HCT116 (cell line): ENCODE results near the gene USH1C. TPM values are rescaled to one million over a fixed set of nuclear protein-coding genes. Genes with fewer than 3 reads are reported as not detected.

Source experiments
- ATAC-seq: fragments of 200-7000 bp; cut with Tn5 transposase; 2 replicates; pipeline ENCODE4 v1.9.1; 2020; ENCODE audit warnings: mild to moderate bottlenecking, moderate library complexity
- BruUV-seq: library from RNA; stranded (reverse); fragments of 400-500 nt; replicated peaks from 2 replicates; lab custom pipeline; 2021; lab: Mats Ljungman, UMichigan
- CTCF ChIA-PET: fragments of 300-600 bp; sonication (Branson Sonifier 250); formaldehyde crosslinking; loops from one replicate; lab custom pipeline; 2021; ENCODE audit warnings: antibody characterized with exemption; lab: Charles Lee
- POLR2A ChIA-PET: fragments of 300-600, 350-600 bp; sonication (Branson Sonifier 250); formaldehyde crosslinking; loops from one replicate; lab custom pipeline; 2021; ENCODE audit warnings: antibody characterized with exemption; lab: Charles Lee
- RAD21 ChIA-PET, 2 experiments: fragments of 300-600 bp; sonication (Branson Sonifier 250); formaldehyde crosslinking; loops; one replicate each; lab custom pipeline; 2023; ENCODE audit warnings: low total read pairs in 2 of 2; ENCODE audit not compliant: uncharacterized antibody in 2 of 2, unreplicated experiment in 2 of 2, low non-redundant PET in 1 of 2; lab: Charles Lee
- DNase-seq: peaks from one replicate; pipeline ENCODE4 v3.0.0-alpha.2; 2010; ENCODE audit warnings: low read depth, low spot score
- H2AFZ ChIP-seq: fragments of 200-600 bp; shearing (Covaris generic), sonication (generic); 2 replicates; pipeline ENCODE4 v1.6.1; 2017; ENCODE audit warnings: low read depth, mixed run types, mixed read lengths, antibody characterized with exemption, low read length; ENCODE audit not compliant: poor library complexity, severe bottlenecking
- H3K27ac ChIP-seq: 2 replicates; pipeline ENCODE4 v1.5.1; 2012; ENCODE audit warnings: low read depth, low read length
- H3K27me3 ChIP-seq: fragments of 200-600 bp; sonication (generic); 2 replicates; pipeline ENCODE4 v1.6.1; 2016; ENCODE audit warnings: mixed run types, low read length, mixed read lengths; ENCODE audit not compliant: insufficient read depth
- H3K36me3 ChIP-seq, 2 experiments: fragments of 200-500 bp in 1 of 2; fragments of 200-600 bp in 1 of 2; sonication (Bioruptor generic) in 1 of 2; sonication (generic) in 1 of 2; 2 replicates each; pipeline versions ENCODE4 v1.5.1 to v1.6.1; 2014 to 2016; ENCODE audit warnings: low read length in 2 of 2, inconsistent platforms in 1 of 2, mixed read lengths in 1 of 2, mixed run types in 1 of 2; ENCODE audit not compliant: insufficient read depth in 2 of 2, control insufficient read depth in 1 of 2
- H3K4me1 ChIP-seq, 2 experiments: fragments of 200-600 bp in 1 of 2; sonication (generic) in 1 of 2; 2 replicates each; pipeline versions ENCODE4 v1.5.1 to v1.6.1; 2012 to 2017; ENCODE audit warnings: low read length in 2 of 2, inconsistent platforms in 1 of 2, mild to moderate bottlenecking in 1 of 2, mixed read lengths in 1 of 2, mixed run types in 1 of 2, moderate library complexity in 1 of 2; ENCODE audit not compliant: insufficient read depth in 2 of 2, control insufficient read depth in 1 of 2
- H3K4me2 ChIP-seq: fragments of 200-600 bp; sonication (generic); 2 replicates; pipeline ENCODE4 v1.6.1; 2017; ENCODE audit warnings: mixed run types, low read length, mixed read lengths
- H3K4me3 ChIP-seq, 2 experiments: fragments of 200-600 bp in 1 of 2; sonication (generic) in 1 of 2; replicated peaks in 1 of 2; 2 replicates each; pipeline ENCODE4 v1.5.1; 2011 to 2016; ENCODE audit warnings: low read length in 2 of 2, control low read depth in 1 of 2, low read depth in 1 of 2, mild to moderate bottlenecking in 1 of 2, mixed read lengths in 1 of 2, mixed run types in 1 of 2
- H3K79me2 ChIP-seq: fragments of 200-600 bp; sonication (generic); 2 replicates; pipeline ENCODE4 v1.6.1; 2017; ENCODE audit warnings: mild to moderate bottlenecking, mixed run types, low read length, moderate library complexity, mixed read lengths; ENCODE audit not compliant: insufficient read depth
- H3K9ac ChIP-seq: fragments of 200-600 bp; sonication (generic); 2 replicates; pipeline ENCODE4 v1.6.1; 2016; ENCODE audit warnings: low read length, mixed read lengths
- H3K9me2 ChIP-seq: fragments of 200-600 bp; sonication (generic), shearing (Covaris generic); 2 replicates; pipeline ENCODE4 v1.6.1; 2017; ENCODE audit warnings: mixed run types, mild to moderate bottlenecking, moderate library complexity; ENCODE audit not compliant: insufficient read depth
- H3K9me3 ChIP-seq, 2 experiments: fragments of 200-500 bp in 1 of 2; fragments of 200-600 bp in 1 of 2; sonication (Bioruptor generic) in 1 of 2; sonication (generic) in 1 of 2; 2 replicates each; pipeline ENCODE4 v1.6.1; 2014 to 2017; ENCODE audit warnings: low read length in 2 of 2, mixed read lengths in 2 of 2, inconsistent platforms in 1 of 2, low read depth in 1 of 2, mild to moderate bottlenecking in 1 of 2, mixed run types in 1 of 2, moderate library complexity in 1 of 2; ENCODE audit not compliant: control insufficient read depth in 1 of 2, insufficient read depth in 1 of 2
- H4K20me1 ChIP-seq: fragments of 200-600 bp; sonication (generic), shearing (Covaris generic); 2 replicates; pipeline ENCODE4 v1.6.1; 2017; ENCODE audit warnings: mixed run types, mild to moderate bottlenecking, moderate library complexity; ENCODE audit not compliant: insufficient read depth
- ATF3 ChIP-seq: IDR thresholded peaks from 2 replicates; pipeline ENCODE4 v1.6.1; 2012
- EGR1 ChIP-seq: IDR thresholded peaks from 2 replicates; pipeline ENCODE4 v1.6.1; 2012; ENCODE audit warnings: low read depth
- ELF1 ChIP-seq: IDR thresholded peaks from 2 replicates; pipeline ENCODE4 v1.6.1; 2012; ENCODE audit warnings: low read depth, borderline replicate concordance
- EZH2 ChIP-seq: fragments of 200-600 bp; sonication (generic); IDR thresholded peaks from 2 replicates; pipeline ENCODE4 v1.6.1; 2017; ENCODE audit warnings: antibody characterized with exemption, mixed run types
- FOSL1 ChIP-seq: IDR thresholded peaks from 2 replicates; pipeline ENCODE4 v1.6.1; 2012; ENCODE audit warnings: low read depth
- POLR2AphosphoS5 ChIP-seq: IDR thresholded peaks from 2 replicates; pipeline ENCODE4 v1.6.1; 2011; ENCODE audit warnings: mild to moderate bottlenecking, low read depth, low read length, moderate library complexity
- RAD21 ChIP-seq: IDR thresholded peaks from 2 replicates; pipeline ENCODE4 v1.6.1; 2012; ENCODE audit warnings: low read depth, mild to moderate bottlenecking
- TCF7L2 ChIP-seq: IDR thresholded peaks from 2 replicates; pipeline ENCODE4 v1.7.0; 2011; ENCODE audit warnings: borderline replicate concordance, inconsistent platforms; ENCODE audit not compliant: insufficient read depth, insufficient read length; ENCODE audit errors: extremely low read depth
- ZBTB33 ChIP-seq: IDR thresholded peaks from 2 replicates; pipeline ENCODE4 v1.6.1; 2011; ENCODE audit warnings: mild to moderate bottlenecking, low read length, moderate library complexity; ENCODE audit not compliant: insufficient replicate concordance; ENCODE audit errors: extremely low read depth
- ZFX ChIP-seq: fragments of 450-650 bp; IDR thresholded peaks from 2 replicates; pipeline ENCODE4 v1.6.1; 2017
- intact Hi-C: fragments of 100-400 bp; cut with micrococcal nuclease; formaldehyde crosslinking; loops from 2 replicates; pipeline ENCODE4 v1.10.0; 2022
- total RNA-seq: library from RNA; stranded (reverse); gene quantifications from one replicate; pipeline ENCODE4 v1.2.1, GENCODE V29; 2021; ENCODE audit not compliant: unreplicated experiment
- TF ChIP-seq, protein P1 (sequence below), 3 experiments: fragments of 200-600 bp in 1 of 3; sonication (generic) in 1 of 3; IDR thresholded peaks in 2 of 3; conservative IDR thresholded peaks in 1 of 3; 2 replicates each; pipeline ENCODE4 v1.5.1; 2012 to 2017; ENCODE audit warnings: low read depth in 2 of 3, low read length in 2 of 3, antibody characterized with exemption in 1 of 3, borderline replicate concordance in 1 of 3, control low read depth in 1 of 3, mild to moderate bottlenecking in 1 of 3, mixed read lengths in 1 of 3, mixed run types in 1 of 3, moderate library complexity in 1 of 3; ENCODE audit not compliant: insufficient read depth in 1 of 3

Gene USH1C
- total RNA-seq, 1 experiment from 2014 or later = 13.4 TPM

- Histone ChIP-seq H3K79me2 (no peaks in the 10 kb centered on the region), H3K4me2 (no peak overlapping the region), H4K20me1 (no peaks in the 10 kb centered on the region), H3K9ac (no peak overlapping the region), H3K9me2 (no peaks in the 10 kb centered on the region), H3K4me1 (peaks cover 5 to 10% of the 10 kb centered on the region in 2 experiments; a peak in 2 of 4 replicates), H3K27ac (no peak overlapping the region), H3K27me3 (no peaks in the 10 kb centered on the region), H3K4me3 (no peak overlapping the region), H3K9me3 (no peaks in the 10 kb centered on the region), H3K36me3 (no peaks in the 10 kb centered on the region), H2AFZ (no peak overlapping the region)
- DNase-seq (no peak), ATAC-seq (no peak)
- no TSS peak for BruUV-seq
- ChIA-PET RAD21 (no interaction called here), POLR2A (no interaction called here), CTCF (interaction anchor here (3.3 kb wide), 1 partner anchor 87 kb away, joined by 11 read pairs; no protein-coding TSS in a partner anchor)
- intact Hi-C loops = no loop called here
- TF ChIP-seq, protein P1, sequence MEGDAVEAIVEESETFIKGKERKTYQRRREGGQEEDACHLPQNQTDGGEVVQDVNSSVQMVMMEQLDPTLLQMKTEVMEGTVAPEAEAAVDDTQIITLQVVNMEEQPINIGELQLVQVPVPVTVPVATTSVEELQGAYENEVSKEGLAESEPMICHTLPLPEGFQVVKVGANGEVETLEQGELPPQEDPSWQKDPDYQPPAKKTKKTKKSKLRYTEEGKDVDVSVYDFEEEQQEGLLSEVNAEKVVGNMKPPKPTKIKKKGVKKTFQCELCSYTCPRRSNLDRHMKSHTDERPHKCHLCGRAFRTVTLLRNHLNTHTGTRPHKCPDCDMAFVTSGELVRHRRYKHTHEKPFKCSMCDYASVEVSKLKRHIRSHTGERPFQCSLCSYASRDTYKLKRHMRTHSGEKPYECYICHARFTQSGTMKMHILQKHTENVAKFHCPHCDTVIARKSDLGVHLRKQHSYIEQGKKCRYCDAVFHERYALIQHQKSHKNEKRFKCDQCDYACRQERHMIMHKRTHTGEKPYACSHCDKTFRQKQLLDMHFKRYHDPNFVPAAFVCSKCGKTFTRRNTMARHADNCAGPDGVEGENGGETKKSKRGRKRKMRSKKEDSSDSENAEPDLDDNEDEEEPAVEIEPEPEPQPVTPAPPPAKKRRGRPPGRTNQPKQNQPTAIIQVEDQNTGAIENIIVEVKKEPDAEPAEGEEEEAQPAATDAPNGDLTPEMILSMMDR (IDR thresholded peaks at IDR 0.05 in 2 of 3, conservative IDR thresholded peaks at IDR 0.05 in 1 of 3; ENCODE audit: borderline replicate concordance in 1 of 3, insufficient read depth in 1 of 3, low read depth in 2 of 3, low read length in 2 of 3) = peak in 2 of 3 experiments; percentile 8 to 45; a peak in 1 of 6 replicates
- TF ChIP-seq RAD21 (peak; percentile 61), ATF3 (no peak), ZFX (no peak), TCF7L2 (no peak), EGR1 (no peak), FOSL1 (no peak), ELF1 (no peak)
Measured at GRCh38 chr11:17471501-17471900, 72.7 kb downstream of the USH1C start.

DNA sequence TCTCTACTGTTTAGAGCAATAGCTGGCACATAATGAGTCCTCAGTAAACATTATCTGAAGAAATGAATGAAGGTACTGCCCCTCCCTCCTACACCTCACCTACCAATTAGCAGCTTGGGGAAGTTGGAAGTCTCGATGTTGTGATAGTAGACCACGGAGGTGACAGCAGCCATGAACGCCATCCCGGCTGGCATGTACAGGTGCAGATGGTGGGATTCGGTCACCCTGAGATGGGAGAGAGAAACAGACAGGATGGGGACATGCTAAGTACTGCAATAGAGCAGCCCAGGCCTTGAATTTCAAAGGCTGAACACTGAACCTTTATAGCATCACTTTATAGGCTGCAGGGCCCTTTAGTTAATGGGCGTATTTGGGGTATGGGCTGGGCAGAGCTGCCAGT is 74.2 kb downstream of the USH1C start:
- ChIA-PET RAD21 (no interaction called here), POLR2A (no interaction called here)

More for the DNA sequence above, 74.2 kb downstream of the USH1C start:
- Histone ChIP-seq H3K36me3 (no peaks in the 10 kb centered on the region), H2AFZ (no peak overlapping the region), H3K79me2 (no peaks in the 10 kb centered on the region), H3K9me3 (no peaks in the 10 kb centered on the region), H3K4me2 (no peak overlapping the region), H3K4me1 (peaks cover 5 to 10% of the 10 kb centered on the region in 2 experiments; a peak in 2 of 4 replicates), H3K9me2 (no peaks in the 10 kb centered on the region), H3K4me3 (no peak overlapping the region), H3K9ac (no peak overlapping the region), H3K27ac (no peak overlapping the region), H3K27me3 (no peaks in the 10 kb centered on the region), H4K20me1 (no peaks in the 10 kb centered on the region)
- ATAC-seq = no peak
- intact Hi-C loops = no loop called here
- TF ChIP-seq ZBTB33 (no peak), EZH2 (no peak), EGR1 (no peak), POLR2AphosphoS5 (no peak), TCF7L2 (no peak)
- TF ChIP-seq, protein P1 (IDR thresholded peaks at IDR 0.05 in 2 of 3, conservative IDR thresholded peaks at IDR 0.05 in 1 of 3; ENCODE audit: borderline replicate concordance in 1 of 3, insufficient read depth in 1 of 3, low read depth in 2 of 3, low read length in 2 of 3) = no peak
- BruUV-seq = no TSS peak
- CTCF ChIA-PET = interaction anchor here (3.3 kb wide), 1 partner anchor 86 kb away, joined by 11 read pairs; no protein-coding TSS in a partner anchor
- no peak for DNase-seq
